Measurements from ENCODE around the gene TMEM14A. TPM values are rescaled to one million over a fixed set of nuclear protein-coding genes. Genes with fewer than 3 reads are reported as not detected.

The TMEM14A gene
- total RNA-seq, result 10 to 100 TPM; 21.5 to 22.2 TPM

GRCh38 chr6:52670502-52671409 is at the start of gene TMEM14A:
TMEM14A (plus strand) TSS chr6:52671113; CDS start chr6:52677103, 5,990 bp downstream.
- no peaks in the 10 kb centered on the region for H3K27me3 Mint-ChIP-seq (ENCODE audit: low read depth)
- peaks cover 40% of the 10 kb centered on the region for H3K4me1 Mint-ChIP-seq (ENCODE audit: low read depth)
- CTCF ChIA-PET, result interaction anchor here (0.7 to 1.8 kb wide), 5 partner anchors 8 to 386 kb away, joined by 3 to 6 read pairs (median 4); partner anchors contain the start of gene MCM3
- ATAC-seq, result peak; percentile 100
- peak within 1 kb of the TSS; percentile 89 for H3K4me3 Mint-ChIP-seq
- peak; percentile 95 for DNase-seq
- POLR2A ChIA-PET, result interaction anchor here (1.6 kb wide), 1 partner anchor 9 kb away, joined by 5 read pairs; no protein-coding TSS in a partner anchor
- peaks cover 12% of the 10 kb centered on the region for H3K36me3 Mint-ChIP-seq (ENCODE audit: low read depth)
- no peaks in the 10 kb centered on the region for H3K9me3 Mint-ChIP-seq (ENCODE audit: insufficient read depth)
- H3K27ac Mint-ChIP-seq, result peak within 1 kb of the TSS; percentile 79

GRCh38 chr6:52621631-52622030 is 49.3 kb upstream of the TMEM14A start:
- no peak for DNase-seq
- ATAC-seq, result no peak
- no peak overlapping the region for H3K4me3 Mint-ChIP-seq
- H3K27ac Mint-ChIP-seq, result no peak overlapping the region
- no peaks in the 10 kb centered on the region for H3K9me3 Mint-ChIP-seq (ENCODE audit: insufficient read depth)
- H3K36me3 Mint-ChIP-seq (ENCODE audit: low read depth), result no peaks in the 10 kb centered on the region
- POLR2A ChIA-PET, result no interaction called here
- H3K4me1 Mint-ChIP-seq (ENCODE audit: low read depth), result no peaks in the 10 kb centered on the region
- H3K27me3 Mint-ChIP-seq (ENCODE audit: low read depth), result peaks cover 21% of the 10 kb centered on the region
- CTCF ChIA-PET, result interaction anchor here (1.4 kb wide), 1 partner anchor 207 kb away, joined by 3 read pairs; no protein-coding TSS in a partner anchor

- no peaks in the 10 kb centered on the region for H3K9me3 Mint-ChIP-seq (ENCODE audit: insufficient read depth)
- no peak overlapping the region for H3K27ac Mint-ChIP-seq
- H3K27me3 Mint-ChIP-seq (ENCODE audit: low read depth), result peaks cover 16% of the 10 kb centered on the region
- no peaks in the 10 kb centered on the region for H3K4me1 Mint-ChIP-seq (ENCODE audit: low read depth)
- ChIA-PET CTCF (no interaction called here), POLR2A (no interaction called here)
- no peak for DNase-seq
- no peak overlapping the region for H3K4me3 Mint-ChIP-seq
- no peak for ATAC-seq
- H3K36me3 Mint-ChIP-seq (ENCODE audit: low read depth), result no peaks in the 10 kb centered on the region
These were observed 48.1 kb upstream of the TMEM14A start for GRCh38 chr6:52622810-52623209.

- no peaks in the 10 kb centered on the region for H3K36me3 Mint-ChIP-seq (ENCODE audit: low read depth)
- ATAC-seq (no peak), DNase-seq (no peak)
- H3K9me3 Mint-ChIP-seq (ENCODE audit: insufficient read depth), result no peaks in the 10 kb centered on the region
- peaks cover 2% of the 10 kb centered on the region for H3K27me3 Mint-ChIP-seq (ENCODE audit: low read depth)
- H3K27ac Mint-ChIP-seq, result no peak overlapping the region
- H3K4me3 Mint-ChIP-seq, result no peak overlapping the region
- ChIA-PET POLR2A (no interaction called here), CTCF (no interaction called here)
- H3K4me1 Mint-ChIP-seq (ENCODE audit: low read depth), result peaks cover 4% of the 10 kb centered on the region
These were observed 38.9 kb upstream of the TMEM14A start for GRCh38 chr6:52632011-52632410.

GRCh38 chr6:52634211-52634610 is 36.7 kb upstream of the TMEM14A start:
- ATAC-seq (no peak), DNase-seq (no peak)
- Mint-ChIP-seq H3K27me3 (ENCODE audit: low read depth) (peaks cover 5% of the 10 kb centered on the region), H3K27ac (no peak overlapping the region), H3K4me1 (ENCODE audit: low read depth) (peaks cover 4% of the 10 kb centered on the region), H3K9me3 (ENCODE audit: insufficient read depth) (no peaks in the 10 kb centered on the region), H3K36me3 (ENCODE audit: low read depth) (no peaks in the 10 kb centered on the region), H3K4me3 (no peak overlapping the region)
- ChIA-PET POLR2A (no interaction called here), CTCF (interaction anchor here (1.6 to 2.9 kb wide), 3 partner anchors 17 to 234 kb away, joined by 5 to 23 read pairs (median 6); no protein-coding TSS in a partner anchor)

GRCh38 chr6:52635049-52635577 is 35.8 kb upstream of the TMEM14A start:
- H3K27ac Mint-ChIP-seq, result no peak overlapping the region
- H3K4me1 Mint-ChIP-seq (ENCODE audit: low read depth), result peaks cover 4% of the 10 kb centered on the region
- POLR2A ChIA-PET, result no interaction called here
- no peak overlapping the region for H3K4me3 Mint-ChIP-seq
- CTCF ChIA-PET, result interaction anchor here (0.9 to 2.9 kb wide), 4 partner anchors 13 to 235 kb away, joined by 3 to 23 read pairs (median 6); no protein-coding TSS in a partner anchor
- no peaks in the 10 kb centered on the region for H3K36me3 Mint-ChIP-seq (ENCODE audit: low read depth)
- peaks cover 7% of the 10 kb centered on the region for H3K27me3 Mint-ChIP-seq (ENCODE audit: low read depth)
- DNase-seq (no peak), ATAC-seq (no peak)
- no peaks in the 10 kb centered on the region for H3K9me3 Mint-ChIP-seq (ENCODE audit: insufficient read depth)

- H3K36me3 Mint-ChIP-seq (ENCODE audit: low read depth), result no peaks in the 10 kb centered on the region
- H3K4me3 Mint-ChIP-seq, result no peak overlapping the region
- no peak for DNase-seq
- ATAC-seq, result no peak
- H3K4me1 Mint-ChIP-seq (ENCODE audit: low read depth), result peaks cover 10% of the 10 kb centered on the region
- POLR2A ChIA-PET, result no interaction called here
- no peak overlapping the region for H3K27ac Mint-ChIP-seq
- H3K9me3 Mint-ChIP-seq (ENCODE audit: insufficient read depth), result no peaks in the 10 kb centered on the region
- CTCF ChIA-PET, result interaction anchor here (3.1 kb wide), 1 partner anchor 15 kb away, joined by 11 read pairs; no protein-coding TSS in a partner anchor
- peaks cover 15% of the 10 kb centered on the region for H3K27me3 Mint-ChIP-seq (ENCODE audit: low read depth)
These were observed 34.1 kb upstream of the TMEM14A start for GRCh38 chr6:52636830-52637229.

- POLR2A ChIA-PET, result no interaction called here
- no peaks in the 10 kb centered on the region for H3K36me3 Mint-ChIP-seq (ENCODE audit: low read depth)
- H3K4me1 Mint-ChIP-seq (ENCODE audit: low read depth), result peaks cover 12% of the 10 kb centered on the region
- DNase-seq (no peak), ATAC-seq (no peak)
- CTCF ChIA-PET, result interaction anchor here (3.1 kb wide), 1 partner anchor 12 kb away, joined by 11 read pairs; no protein-coding TSS in a partner anchor
- no peaks in the 10 kb centered on the region for H3K9me3 Mint-ChIP-seq (ENCODE audit: insufficient read depth)
- no peak overlapping the region for H3K4me3 Mint-ChIP-seq
- no peak overlapping the region for H3K27ac Mint-ChIP-seq
- H3K27me3 Mint-ChIP-seq (ENCODE audit: low read depth), result peaks cover 26% of the 10 kb centered on the region
These were observed 31.4 kb upstream of the TMEM14A start for GRCh38 chr6:52639493-52639892.

- H3K27me3 Mint-ChIP-seq (ENCODE audit: low read depth), result peaks cover 27% of the 10 kb centered on the region
- H3K9me3 Mint-ChIP-seq (ENCODE audit: insufficient read depth), result no peaks in the 10 kb centered on the region
- DNase-seq (no peak), ATAC-seq (no peak)
- peaks cover 10% of the 10 kb centered on the region for H3K4me1 Mint-ChIP-seq (ENCODE audit: low read depth)
- H3K27ac Mint-ChIP-seq, result no peak overlapping the region
- ChIA-PET CTCF (interaction anchor here (2.9 kb wide), 1 partner anchor 12 kb away, joined by 27 read pairs; no protein-coding TSS in a partner anchor), POLR2A (no interaction called here)
- H3K36me3 Mint-ChIP-seq (ENCODE audit: low read depth), result no peaks in the 10 kb centered on the region
- no peak overlapping the region for H3K4me3 Mint-ChIP-seq
These were observed 30.7 kb upstream of the TMEM14A start for GRCh38 chr6:52640170-52640569.

GRCh38 chr6:52640916-52641315 is 30.0 kb upstream of the TMEM14A start:
- no peaks in the 10 kb centered on the region for H3K36me3 Mint-ChIP-seq (ENCODE audit: low read depth)
- no peak for ATAC-seq
- peaks cover 8% of the 10 kb centered on the region for H3K4me1 Mint-ChIP-seq (ENCODE audit: low read depth)
- H3K27me3 Mint-ChIP-seq (ENCODE audit: low read depth), result peaks cover 27% of the 10 kb centered on the region
- ChIA-PET POLR2A (no interaction called here), CTCF (interaction anchor here (1.3 to 2.9 kb wide), 4 partner anchors 11 to 577 kb away, joined by 3 to 27 read pairs (median 4); no protein-coding TSS in a partner anchor)
- no peak overlapping the region for H3K27ac Mint-ChIP-seq
- no peak overlapping the region for H3K4me3 Mint-ChIP-seq
- DNase-seq, result no peak
- H3K9me3 Mint-ChIP-seq (ENCODE audit: insufficient read depth), result no peaks in the 10 kb centered on the region

GRCh38 chr6:52641388-52641787 is 29.5 kb upstream of the TMEM14A start:
- DNase-seq (no peak), ATAC-seq (no peak)
- ChIA-PET CTCF (interaction anchor here (1.3 to 2.9 kb wide), 4 partner anchors 10 to 577 kb away, joined by 3 to 27 read pairs (median 4); no protein-coding TSS in a partner anchor), POLR2A (no interaction called here)
- Mint-ChIP-seq H3K4me1 (ENCODE audit: low read depth) (peaks cover 8% of the 10 kb centered on the region), H3K9me3 (ENCODE audit: insufficient read depth) (no peaks in the 10 kb centered on the region), H3K27ac (no peak overlapping the region), H3K4me3 (no peak overlapping the region), H3K36me3 (ENCODE audit: low read depth) (no peaks in the 10 kb centered on the region), H3K27me3 (ENCODE audit: low read depth) (peaks cover 27% of the 10 kb centered on the region)

GRCh38 chr6:52641826-52642225 is 29.1 kb upstream of the TMEM14A start:
- Mint-ChIP-seq H3K27me3 (ENCODE audit: low read depth) (peaks cover 27% of the 10 kb centered on the region), H3K4me3 (no peak overlapping the region), H3K36me3 (ENCODE audit: low read depth) (no peaks in the 10 kb centered on the region), H3K9me3 (ENCODE audit: insufficient read depth) (no peaks in the 10 kb centered on the region), H3K27ac (no peak overlapping the region), H3K4me1 (ENCODE audit: low read depth) (peaks cover 8% of the 10 kb centered on the region)
- ChIA-PET POLR2A (no interaction called here), CTCF (interaction anchor here (1.3 to 2.9 kb wide), 4 partner anchors 10 to 578 kb away, joined by 3 to 27 read pairs (median 4); no protein-coding TSS in a partner anchor)
- DNase-seq, result no peak
- ATAC-seq, result no peak

Measured in activated CD8-positive, alpha-beta T cell treated with anti-CD3 and anti-CD28 coated beads, Interleukin-2, amount 10 ng/mL, durations not matched to agents 7 days and 5 days (primary cell).